Activated naive CD8-positive, alpha-beta T cell treated with anti-CD3 and anti-CD28 coated beads, Interleukin-2, amount 50 U/mL, for 24 hours (primary cell): ENCODE data around the gene RAPGEF5.

Experiments used
- ATAC-seq: fragments of 150-1000 bp; cut with Tn5 transposase; one replicate; pipeline ENCODE4 v1.10.0; 2021
- DNase-seq: peaks from one replicate; pipeline ENCODE4 v3.0.0; 2021
- H3K27ac Mint-ChIP-seq: one replicate; pipeline ENCODE4 v1.8.0; 2021; ENCODE audit warnings: mild to moderate bottlenecking, mixed read lengths
- H3K27me3 Mint-ChIP-seq: one replicate; pipeline ENCODE4 v1.8.0; 2021; ENCODE audit warnings: mixed read lengths
- H3K36me3 Mint-ChIP-seq: one replicate; pipeline ENCODE4 v1.8.0; 2021; ENCODE audit warnings: low read depth, mixed read lengths
- H3K4me1 Mint-ChIP-seq: one replicate; pipeline ENCODE4 v1.8.0; 2021; ENCODE audit warnings: mixed read lengths
- H3K4me3 Mint-ChIP-seq: one replicate; pipeline ENCODE4 v1.8.0; 2021; ENCODE audit warnings: mild to moderate bottlenecking, moderate library complexity, mixed read lengths
- H3K9me3 Mint-ChIP-seq: one replicate; pipeline ENCODE4 v1.8.0; 2021; ENCODE audit warnings: mixed read lengths

The RAPGEF5 gene

GRCh38 chr7:22361795-22362194, 4.8 kb upstream of the RAPGEF5 start:
- H3K36me3 Mint-ChIP-seq, result no peaks in the 10 kb centered on the region
- no peaks in the 10 kb centered on the region for H3K9me3 Mint-ChIP-seq
- peaks cover 14% of the 10 kb centered on the region for H3K27me3 Mint-ChIP-seq
- H3K4me1 Mint-ChIP-seq, result peaks cover 3% of the 10 kb centered on the region
- no peak for ATAC-seq
- no peak overlapping the region for H3K27ac Mint-ChIP-seq
- no peak for DNase-seq
- H3K4me3 Mint-ChIP-seq, result no peak overlapping the region

- ATAC-seq, result no peak
- H3K4me3 Mint-ChIP-seq, result no peak overlapping the region
- no peaks in the 10 kb centered on the region for H3K9me3 Mint-ChIP-seq
- peaks cover 14% of the 10 kb centered on the region for H3K27me3 Mint-ChIP-seq
- peaks cover 3% of the 10 kb centered on the region for H3K4me1 Mint-ChIP-seq
- no peak overlapping the region for H3K27ac Mint-ChIP-seq
- no peaks in the 10 kb centered on the region for H3K36me3 Mint-ChIP-seq
- no peak for DNase-seq
Measured at GRCh38 chr7:22361320-22361719, 4.4 kb upstream of the RAPGEF5 start.

GRCh38 chr7:22358820-22359697, 2.1 kb upstream of the RAPGEF5 start:
- H3K4me3 Mint-ChIP-seq, result no peak overlapping the region
- no peaks in the 10 kb centered on the region for H3K36me3 Mint-ChIP-seq
- H3K27ac Mint-ChIP-seq, result no peak overlapping the region
- H3K4me1 Mint-ChIP-seq, result peaks cover 8% of the 10 kb centered on the region
- H3K27me3 Mint-ChIP-seq, result peaks cover 33% of the 10 kb centered on the region
- DNase-seq, result no peak
- ATAC-seq, result no peak
- peaks cover 9% of the 10 kb centered on the region for H3K9me3 Mint-ChIP-seq

- Mint-ChIP-seq H3K9me3 (peaks cover 9% of the 10 kb centered on the region), H3K4me1 (peaks cover 8% of the 10 kb centered on the region), H3K4me3 (peak overlapping the region; percentile 59), H3K36me3 (no peaks in the 10 kb centered on the region), H3K27me3 (peaks cover 37% of the 10 kb centered on the region), H3K27ac (no peak overlapping the region)
- no peak for DNase-seq
- ATAC-seq, result no peak
Measured at GRCh38 chr7:22357311-22358175, 589 bp upstream of the RAPGEF5 start.

GRCh38 chr7:22356010-22356691, 803 bp downstream of the RAPGEF5 start:
- ATAC-seq, result no peak
- H3K4me3 Mint-ChIP-seq, result peak overlapping the region; percentile 69

GRCh38 chr7:22355620-22356009, 1.3 kb downstream of the RAPGEF5 start:
- Mint-ChIP-seq H3K36me3 (no peaks in the 10 kb centered on the region), H3K9me3 (peaks cover 9% of the 10 kb centered on the region), H3K27ac (no peak overlapping the region), H3K27me3 (peaks cover 37% of the 10 kb centered on the region), H3K4me3 (peak overlapping the region; percentile 69), H3K4me1 (peaks cover 10% of the 10 kb centered on the region)
- ATAC-seq (no peak), DNase-seq (no peak)

More at GRCh38 chr7:22356010-22356691, 803 bp downstream of the RAPGEF5 start:
- H3K9me3 Mint-ChIP-seq, result peaks cover 9% of the 10 kb centered on the region
- H3K36me3 Mint-ChIP-seq, result no peaks in the 10 kb centered on the region
- H3K27ac Mint-ChIP-seq, result no peak overlapping the region
- H3K27me3 Mint-ChIP-seq, result peaks cover 37% of the 10 kb centered on the region
- peak; percentile 3 for DNase-seq
- peaks cover 8% of the 10 kb centered on the region for H3K4me1 Mint-ChIP-seq

- no peaks in the 10 kb centered on the region for H3K36me3 Mint-ChIP-seq
- H3K27ac Mint-ChIP-seq, result no peak overlapping the region
- H3K27me3 Mint-ChIP-seq, result peaks cover 37% of the 10 kb centered on the region
- H3K4me1 Mint-ChIP-seq, result peaks cover 10% of the 10 kb centered on the region
- peaks cover 9% of the 10 kb centered on the region for H3K9me3 Mint-ChIP-seq
- no peak overlapping the region for H3K4me3 Mint-ChIP-seq
- no peak for ATAC-seq
- DNase-seq, result no peak
Measured at GRCh38 chr7:22354462-22354861, 2.5 kb downstream of the RAPGEF5 start.

GRCh38 chr7:22352887-22353286, 4.1 kb downstream of the RAPGEF5 start:
- ATAC-seq, result no peak
- Mint-ChIP-seq H3K9me3 (peaks cover 9% of the 10 kb centered on the region), H3K36me3 (no peaks in the 10 kb centered on the region), H3K27ac (no peak overlapping the region), H3K4me1 (peaks cover 10% of the 10 kb centered on the region), H3K27me3 (peaks cover 31% of the 10 kb centered on the region), H3K4me3 (no peak overlapping the region)
- DNase-seq, result no peak

- Mint-ChIP-seq H3K4me3 (no peak overlapping the region), H3K27me3 (peaks cover 24% of the 10 kb centered on the region), H3K9me3 (peaks cover 9% of the 10 kb centered on the region), H3K4me1 (peaks cover 7% of the 10 kb centered on the region), H3K36me3 (no peaks in the 10 kb centered on the region), H3K27ac (no peak overlapping the region)
- DNase-seq (no peak), ATAC-seq (no peak)
Measured at GRCh38 chr7:22351878-22352277, 5.1 kb downstream of the RAPGEF5 start.

- peaks cover 25% of the 10 kb centered on the region for H3K27me3 Mint-ChIP-seq
- H3K4me1 Mint-ChIP-seq, result peaks cover 7% of the 10 kb centered on the region
- DNase-seq (no peak), ATAC-seq (no peak)
- no peaks in the 10 kb centered on the region for H3K36me3 Mint-ChIP-seq
- no peak overlapping the region for H3K27ac Mint-ChIP-seq
- H3K9me3 Mint-ChIP-seq, result peaks cover 9% of the 10 kb centered on the region
- H3K4me3 Mint-ChIP-seq, result no peak overlapping the region
Measured at GRCh38 chr7:22351329-22351692, 5.6 kb downstream of the RAPGEF5 start.

GRCh38 chr7:22350466-22351328, 6.3 kb downstream of the RAPGEF5 start:
- ATAC-seq (no peak), DNase-seq (no peak)
- H3K4me3 Mint-ChIP-seq, result no peak overlapping the region
- peaks cover 4% of the 10 kb centered on the region for H3K4me1 Mint-ChIP-seq
- peaks cover 9% of the 10 kb centered on the region for H3K9me3 Mint-ChIP-seq
- no peak overlapping the region for H3K27ac Mint-ChIP-seq
- H3K27me3 Mint-ChIP-seq, result peaks cover 21% of the 10 kb centered on the region
- H3K36me3 Mint-ChIP-seq, result no peaks in the 10 kb centered on the region

GRCh38 chr7:22348379-22348778, 8.6 kb downstream of the RAPGEF5 start:
- H3K4me3 Mint-ChIP-seq, result no peak overlapping the region
- no peaks in the 10 kb centered on the region for H3K36me3 Mint-ChIP-seq
- no peak for DNase-seq
- H3K9me3 Mint-ChIP-seq, result no peaks in the 10 kb centered on the region
- peaks cover 5% of the 10 kb centered on the region for H3K27me3 Mint-ChIP-seq
- ATAC-seq, result no peak
- H3K4me1 Mint-ChIP-seq, result peaks cover 2% of the 10 kb centered on the region
- H3K27ac Mint-ChIP-seq, result no peak overlapping the region

GRCh38 chr7:22346383-22347107, 10.4 kb downstream of the RAPGEF5 start:
- H3K27ac Mint-ChIP-seq, result no peak overlapping the region
- no peaks in the 10 kb centered on the region for H3K9me3 Mint-ChIP-seq
- DNase-seq, result no peak
- H3K4me3 Mint-ChIP-seq, result no peak overlapping the region
- H3K27me3 Mint-ChIP-seq, result peaks cover 2% of the 10 kb centered on the region
- H3K36me3 Mint-ChIP-seq, result no peaks in the 10 kb centered on the region
- ATAC-seq, result no peak
- H3K4me1 Mint-ChIP-seq, result peaks cover 2% of the 10 kb centered on the region
